ENCODE measurements around the gene LMTK3.

LMTK3 gene

DNA sequence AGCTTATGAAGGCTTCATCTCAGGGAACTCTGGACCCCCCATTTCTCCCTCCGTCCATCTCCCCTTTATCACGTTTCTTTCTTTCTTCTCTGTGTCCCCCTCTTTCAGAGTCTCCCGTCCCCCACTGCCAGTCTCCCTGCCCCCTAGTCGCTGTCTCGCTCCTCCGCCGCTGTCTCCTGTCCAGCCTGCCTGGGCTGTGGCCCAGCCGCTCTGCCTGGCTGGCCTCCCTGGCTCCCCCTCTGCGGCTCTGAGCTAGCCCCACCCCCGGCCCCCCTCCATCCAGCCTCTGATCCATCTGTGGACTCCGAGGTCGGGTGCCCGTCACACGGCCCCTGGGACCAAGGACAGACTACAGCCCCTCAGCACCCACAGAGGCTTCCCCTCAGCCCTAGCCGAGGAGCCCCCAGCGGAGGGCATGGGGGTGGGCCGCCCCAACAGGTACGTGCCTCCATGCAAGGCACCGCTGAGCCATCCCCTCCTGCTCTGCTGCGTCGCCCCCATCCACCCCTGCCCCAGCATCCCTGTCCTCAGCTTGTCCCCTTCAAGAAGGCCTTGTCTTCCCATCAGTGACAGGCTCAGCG is 57.4 kb downstream of the LMTK3 start:
- H3K4me3 ChIP-seq (ENCODE audit: low read length), result no peak overlapping the region
- no peak for TF ChIP-seq EZH2phosphoT487 (IDR thresholded peaks at IDR 0.05; ENCODE audit: borderline replicate concordance, low read length)
- TF ChIP-seq, protein P1, sequence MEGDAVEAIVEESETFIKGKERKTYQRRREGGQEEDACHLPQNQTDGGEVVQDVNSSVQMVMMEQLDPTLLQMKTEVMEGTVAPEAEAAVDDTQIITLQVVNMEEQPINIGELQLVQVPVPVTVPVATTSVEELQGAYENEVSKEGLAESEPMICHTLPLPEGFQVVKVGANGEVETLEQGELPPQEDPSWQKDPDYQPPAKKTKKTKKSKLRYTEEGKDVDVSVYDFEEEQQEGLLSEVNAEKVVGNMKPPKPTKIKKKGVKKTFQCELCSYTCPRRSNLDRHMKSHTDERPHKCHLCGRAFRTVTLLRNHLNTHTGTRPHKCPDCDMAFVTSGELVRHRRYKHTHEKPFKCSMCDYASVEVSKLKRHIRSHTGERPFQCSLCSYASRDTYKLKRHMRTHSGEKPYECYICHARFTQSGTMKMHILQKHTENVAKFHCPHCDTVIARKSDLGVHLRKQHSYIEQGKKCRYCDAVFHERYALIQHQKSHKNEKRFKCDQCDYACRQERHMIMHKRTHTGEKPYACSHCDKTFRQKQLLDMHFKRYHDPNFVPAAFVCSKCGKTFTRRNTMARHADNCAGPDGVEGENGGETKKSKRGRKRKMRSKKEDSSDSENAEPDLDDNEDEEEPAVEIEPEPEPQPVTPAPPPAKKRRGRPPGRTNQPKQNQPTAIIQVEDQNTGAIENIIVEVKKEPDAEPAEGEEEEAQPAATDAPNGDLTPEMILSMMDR (IDR thresholded peaks at IDR 0.05; ENCODE audit: low read depth, low read length, poor library complexity, severe bottlenecking), result no peak
- H3K4me1 ChIP-seq (ENCODE audit: control insufficient read depth, low read length), result no peaks in the 10 kb centered on the region
- H3K4me2 ChIP-seq (ENCODE audit: low read length), result no peak overlapping the region
- H3K27ac ChIP-seq (ENCODE audit: low read depth, low read length), result no peak overlapping the region
- H3K79me2 ChIP-seq (ENCODE audit: control insufficient read depth, low read length), result peaks cover 47% of the 10 kb centered on the region
- H4K20me1 ChIP-seq (ENCODE audit: control insufficient read depth, insufficient read depth, low read depth, low read length), result no peaks in the 10 kb centered on the region; the same call in 1 of the 2 replicates
- H3K9me3 ChIP-seq (ENCODE audit: control insufficient read depth, insufficient read depth, low read length), result no peaks in the 10 kb centered on the region
- H3K36me3 ChIP-seq (ENCODE audit: control insufficient read depth, low read length), result peaks cover 83% of the 10 kb centered on the region
- no peaks in the 10 kb centered on the region for H3K27me3 ChIP-seq (ENCODE audit: control insufficient read depth, low read length)
- H3F3A ChIP-seq (ENCODE audit: control insufficient read depth, insufficient read depth), result no peaks in the 10 kb centered on the region; the same call in 1 of the 2 replicates
- no peaks in the 10 kb centered on the region for H3K9me2 ChIP-seq (replicated peaks; ENCODE audit: control insufficient read depth, low read length)

DNA sequence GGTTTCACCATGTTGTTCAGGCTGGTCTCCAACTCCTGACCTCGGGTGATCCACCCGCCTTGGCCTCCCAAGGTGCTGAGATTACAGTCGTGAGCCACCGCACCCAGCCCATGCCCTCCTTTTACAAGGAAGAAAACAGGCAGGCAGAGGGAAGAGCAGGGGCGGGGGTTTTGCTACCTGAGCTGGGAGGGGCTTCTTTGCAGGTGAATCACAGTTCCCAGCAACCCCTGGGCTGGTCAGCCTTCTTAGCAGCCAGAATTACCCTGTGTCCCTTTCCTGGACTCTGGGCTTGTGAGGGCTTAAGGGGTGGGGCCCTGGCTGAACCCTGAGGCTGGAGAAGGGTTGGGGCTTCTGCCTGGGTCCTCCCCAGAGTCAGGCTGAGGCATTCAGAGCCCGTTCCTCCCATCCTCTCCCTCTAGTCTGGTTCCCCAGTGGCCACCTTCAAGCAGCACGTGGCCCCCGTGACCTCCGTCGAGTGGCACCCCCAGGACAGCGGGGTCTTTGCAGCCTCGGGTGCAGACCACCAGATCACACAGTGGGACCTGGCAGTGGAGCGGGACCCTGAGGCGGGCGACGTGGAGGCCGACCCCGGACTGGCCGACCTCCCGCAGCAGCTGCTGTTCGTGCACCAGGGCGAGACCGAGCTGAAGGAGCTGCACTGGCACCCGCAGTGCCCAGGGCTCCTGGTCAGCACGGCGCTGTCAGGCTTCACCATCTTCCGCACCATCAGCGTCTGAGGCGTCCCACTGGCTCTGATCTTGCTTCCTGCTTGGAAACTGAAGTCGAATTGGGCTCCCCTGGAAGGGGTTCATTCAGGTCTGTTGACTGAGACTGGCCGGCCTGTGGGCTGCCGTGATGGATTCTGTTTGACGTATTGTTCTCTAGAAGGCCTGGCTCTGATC is 59.1 kb downstream of the LMTK3 start:
- no peaks in the 10 kb centered on the region for H3K9me3 ChIP-seq (ENCODE audit: control insufficient read depth, insufficient read depth, low read length)
- no peaks in the 10 kb centered on the region for H3K9me2 ChIP-seq (replicated peaks; ENCODE audit: control insufficient read depth, low read length)
- H3K27me3 ChIP-seq (ENCODE audit: control insufficient read depth, low read length), result no peaks in the 10 kb centered on the region
- no peak overlapping the region for H3K4me2 ChIP-seq (ENCODE audit: low read length)
- no peaks in the 10 kb centered on the region for H3F3A ChIP-seq (ENCODE audit: control insufficient read depth, insufficient read depth)
- peaks cover 92% of the 10 kb centered on the region for H3K36me3 ChIP-seq (ENCODE audit: control insufficient read depth, low read length)
- no peak overlapping the region for H3K4me3 ChIP-seq (ENCODE audit: low read length)
- peaks cover 59% of the 10 kb centered on the region for H3K79me2 ChIP-seq (ENCODE audit: control insufficient read depth, low read length)
- peaks cover under 1% of the 10 kb centered on the region; the same call in 1 of the 2 replicates for H3K4me1 ChIP-seq (ENCODE audit: control insufficient read depth, low read length)
- no peak overlapping the region for H3K27ac ChIP-seq (ENCODE audit: low read depth, low read length)
- peaks cover 6% of the 10 kb centered on the region; the same call in 1 of the 2 replicates for H4K20me1 ChIP-seq (ENCODE audit: control insufficient read depth, insufficient read depth, low read depth, low read length)
- TF ChIP-seq EZH2phosphoT487 (IDR thresholded peaks at IDR 0.05; ENCODE audit: borderline replicate concordance, low read length), result no peak
- TF ChIP-seq, protein P1 (IDR thresholded peaks at IDR 0.05; ENCODE audit: low read depth, low read length, poor library complexity, severe bottlenecking), result no peak

- TF ChIP-seq EZH2phosphoT487 (IDR thresholded peaks at IDR 0.05; ENCODE audit: borderline replicate concordance, low read length), result no peak
- TF ChIP-seq, protein P1 (IDR thresholded peaks at IDR 0.05; ENCODE audit: low read depth, low read length, poor library complexity, severe bottlenecking), result no peak
- no peaks in the 10 kb centered on the region for H3K9me3 ChIP-seq (ENCODE audit: control insufficient read depth, insufficient read depth, low read length)
- H3K36me3 ChIP-seq (ENCODE audit: control insufficient read depth, low read length), result peaks cover 92% of the 10 kb centered on the region
- no peaks in the 10 kb centered on the region for H3K27me3 ChIP-seq (ENCODE audit: control insufficient read depth, low read length)
- no peak overlapping the region for H3K4me2 ChIP-seq (ENCODE audit: low read length)
- H3K4me1 ChIP-seq (ENCODE audit: control insufficient read depth, low read length), result peaks cover 8% of the 10 kb centered on the region
- H3F3A ChIP-seq (ENCODE audit: control insufficient read depth, insufficient read depth), result no peaks in the 10 kb centered on the region
- H3K27ac ChIP-seq (ENCODE audit: low read depth, low read length), result no peak overlapping the region
- H3K79me2 ChIP-seq (ENCODE audit: control insufficient read depth, low read length), result peaks cover 68% of the 10 kb centered on the region
- peaks cover 6% of the 10 kb centered on the region; the same call in 1 of the 2 replicates for H4K20me1 ChIP-seq (ENCODE audit: control insufficient read depth, insufficient read depth, low read depth, low read length)
- no peak overlapping the region for H3K4me3 ChIP-seq (ENCODE audit: low read length)
- no peaks in the 10 kb centered on the region for H3K9me2 ChIP-seq (replicated peaks; ENCODE audit: control insufficient read depth, low read length)
Observed at GRCh38 chr19:48451624-48452023, 60.0 kb downstream of the LMTK3 start.
